Measurements from ENCODE around the gene SAP30L. TPM values are rescaled to one million over a fixed set of nuclear protein-coding genes. Genes with fewer than 3 reads are reported as not detected.

The SAP30L gene
- total RNA-seq, 1 donor from 2014 or later: 44.4 TPM

DNA sequence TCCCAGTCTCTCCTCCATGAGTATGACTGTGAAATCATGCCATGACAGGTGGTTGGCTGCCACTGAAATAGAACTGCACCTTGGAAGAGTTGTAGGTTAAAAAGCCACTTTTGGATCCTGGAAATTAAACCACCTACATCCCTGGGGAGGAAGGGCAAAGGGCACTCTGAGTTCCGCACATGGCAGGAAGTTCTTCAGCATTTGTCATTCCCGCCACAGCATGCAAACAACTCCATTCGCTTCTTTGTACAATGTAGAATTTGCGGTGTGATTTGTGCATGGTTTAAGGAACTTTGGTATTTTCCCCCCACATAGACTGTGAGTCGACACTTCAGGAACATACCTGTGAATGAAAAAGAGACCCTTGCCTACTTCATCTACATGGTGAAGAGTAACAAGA, 9.8 kb downstream of the SAP30L start:
- no peak for DNase-seq (ENCODE audit: low spot score)
- H3K4me1 Mint-ChIP-seq (ENCODE audit: low read depth): peaks cover 2% of the 10 kb centered on the region
- peaks cover 44% of the 10 kb centered on the region for H3K36me3 Mint-ChIP-seq (ENCODE audit: low read depth)
- intact Hi-C loops (cut with micrococcal nuclease): no loop called here
- no peak overlapping the region for H3K4me3 Mint-ChIP-seq
- no peaks in the 10 kb centered on the region for H3K9me3 Mint-ChIP-seq
- no peaks in the 10 kb centered on the region for H3K27me3 Mint-ChIP-seq (ENCODE audit: insufficient read depth)
- no peak overlapping the region for H3K27ac Mint-ChIP-seq

DNA sequence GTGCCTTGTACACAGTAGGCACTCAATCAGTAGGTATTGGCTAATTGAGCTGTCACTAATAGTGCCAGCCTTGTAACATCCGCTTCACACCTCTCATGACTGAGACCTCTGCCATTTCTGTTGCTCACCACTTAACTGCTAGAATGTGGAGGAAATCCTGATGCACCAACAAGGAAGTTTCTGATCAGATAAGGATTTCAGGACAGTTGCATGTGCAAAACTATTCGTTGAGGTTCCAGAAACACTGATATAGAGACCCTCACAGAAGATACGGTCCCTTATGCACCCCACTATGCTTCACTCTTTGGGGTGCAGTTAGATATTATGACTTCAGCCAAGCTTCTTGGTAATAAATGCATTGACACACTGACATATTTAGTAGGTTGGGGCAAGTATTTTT, 10.7 kb downstream of the SAP30L start:
- no peaks in the 10 kb centered on the region for H3K9me3 Mint-ChIP-seq
- no peaks in the 10 kb centered on the region for H3K4me1 Mint-ChIP-seq (ENCODE audit: low read depth)
- H3K36me3 Mint-ChIP-seq (ENCODE audit: low read depth): peaks cover 36% of the 10 kb centered on the region
- no peak overlapping the region for H3K4me3 Mint-ChIP-seq
- DNase-seq (ENCODE audit: low spot score): no peak
- H3K27ac Mint-ChIP-seq: no peak overlapping the region
- no peaks in the 10 kb centered on the region for H3K27me3 Mint-ChIP-seq (ENCODE audit: insufficient read depth)
- intact Hi-C loops (cut with micrococcal nuclease): no loop called here

DNA sequence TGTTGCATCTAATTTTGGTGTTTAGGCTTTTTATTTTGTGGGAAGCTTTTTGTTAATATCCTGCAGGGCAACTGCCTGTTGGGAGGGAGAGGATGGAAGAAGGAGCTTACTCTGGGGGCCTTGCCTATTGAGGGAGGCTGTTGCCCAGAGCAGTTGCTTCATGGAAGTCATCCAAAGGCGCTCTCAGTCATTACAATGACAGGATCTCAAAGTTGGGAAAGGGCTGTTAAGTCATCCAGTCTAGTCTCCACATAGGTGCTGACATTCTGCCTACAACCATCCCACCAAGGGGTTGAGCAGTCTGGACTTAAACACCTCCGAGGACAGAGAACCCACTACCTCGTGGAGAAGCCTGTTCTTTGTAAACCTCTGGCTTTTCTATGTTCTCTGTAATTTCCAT, 13.2 kb downstream of the SAP30L start:
- H3K36me3 Mint-ChIP-seq (ENCODE audit: low read depth): peaks cover 25% of the 10 kb centered on the region
- H3K9me3 Mint-ChIP-seq: no peaks in the 10 kb centered on the region
- H3K4me3 Mint-ChIP-seq: no peak overlapping the region
- no peaks in the 10 kb centered on the region for H3K27me3 Mint-ChIP-seq (ENCODE audit: insufficient read depth)
- intact Hi-C loops (cut with micrococcal nuclease): no loop called here
- H3K4me1 Mint-ChIP-seq (ENCODE audit: low read depth): no peaks in the 10 kb centered on the region
- no peak for DNase-seq (ENCODE audit: low spot score)
- no peak overlapping the region for H3K27ac Mint-ChIP-seq

DNA sequence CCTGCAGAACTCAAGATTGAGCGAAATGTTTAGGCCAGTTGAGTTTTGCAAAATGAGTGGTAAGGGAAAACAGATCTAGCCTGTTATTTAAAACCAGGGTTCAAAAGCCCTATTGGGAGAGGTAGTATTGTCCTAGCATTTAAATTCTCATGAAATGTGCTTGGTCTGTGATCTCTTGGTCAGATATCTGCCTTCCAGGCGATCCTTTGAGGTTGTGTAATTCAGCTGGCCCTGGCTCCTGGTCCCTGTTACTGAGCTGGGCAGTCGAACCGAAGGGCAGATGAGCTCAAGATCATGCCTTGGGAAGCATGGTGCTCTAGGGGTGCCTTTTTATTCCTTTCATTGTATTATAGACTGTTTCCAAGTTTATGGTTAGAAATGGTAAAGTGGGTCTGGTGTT, 14.4 kb downstream of the SAP30L start:
- H3K27me3 Mint-ChIP-seq (ENCODE audit: insufficient read depth): no peaks in the 10 kb centered on the region
- intact Hi-C loops (cut with micrococcal nuclease): no loop called here
- peaks cover 20% of the 10 kb centered on the region for H3K36me3 Mint-ChIP-seq (ENCODE audit: low read depth)
- H3K9me3 Mint-ChIP-seq: no peaks in the 10 kb centered on the region
- H3K4me1 Mint-ChIP-seq (ENCODE audit: low read depth): no peaks in the 10 kb centered on the region
- H3K4me3 Mint-ChIP-seq: no peak overlapping the region
- H3K27ac Mint-ChIP-seq: no peak overlapping the region
- DNase-seq (ENCODE audit: low spot score): no peak

DNA sequence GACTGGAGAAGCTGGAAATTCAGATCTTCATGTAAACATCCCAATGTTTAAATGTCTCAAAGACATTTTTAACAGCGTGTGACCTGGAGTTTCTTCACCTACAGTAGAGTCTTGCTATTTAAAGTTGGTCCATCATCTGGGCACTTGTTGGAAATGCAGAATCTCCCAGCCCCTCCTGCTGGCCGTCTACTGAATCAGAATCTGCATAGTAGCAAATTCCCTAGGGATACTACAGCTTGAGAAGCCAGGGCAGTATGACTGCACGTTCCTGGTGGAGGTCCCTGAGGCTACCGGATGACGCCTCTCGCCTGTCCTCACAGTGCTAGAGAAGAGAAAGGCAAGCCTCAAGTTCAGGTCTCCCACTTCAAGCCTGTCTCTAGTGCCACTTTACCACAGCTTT, 15.7 kb downstream of the SAP30L start:
- Mint-ChIP-seq H3K27ac (no peak overlapping the region), H3K27me3 (ENCODE audit: insufficient read depth) (peaks cover 8% of the 10 kb centered on the region), H3K36me3 (ENCODE audit: low read depth) (peaks cover 11% of the 10 kb centered on the region), H3K4me1 (ENCODE audit: low read depth) (no peaks in the 10 kb centered on the region), H3K4me3 (no peak overlapping the region), H3K9me3 (no peaks in the 10 kb centered on the region)
- no peak for DNase-seq (ENCODE audit: low spot score)
- intact Hi-C loops (cut with micrococcal nuclease): no loop called here

DNA sequence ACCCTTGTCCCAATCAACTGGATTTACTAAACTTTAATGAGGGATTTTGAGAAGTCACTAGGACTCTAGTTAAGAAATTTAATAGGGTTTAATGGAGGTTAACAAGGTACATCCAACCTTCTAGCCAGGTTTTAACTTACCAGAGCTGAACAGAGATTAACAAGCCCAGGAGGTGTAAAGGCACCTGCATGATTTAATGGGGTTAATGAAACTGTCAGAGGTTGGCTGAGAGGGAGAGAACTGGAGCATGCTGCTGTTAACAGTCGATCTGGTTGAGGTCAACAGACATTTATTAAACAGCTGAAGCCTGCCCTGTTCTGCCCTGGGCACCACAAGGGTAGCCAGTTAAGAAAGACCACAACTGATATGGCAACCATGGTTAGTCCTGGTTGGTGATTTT, 18.6 kb downstream of the SAP30L start:
- no peaks in the 10 kb centered on the region for H3K4me1 Mint-ChIP-seq (ENCODE audit: low read depth)
- no peaks in the 10 kb centered on the region for H3K9me3 Mint-ChIP-seq
- H3K36me3 Mint-ChIP-seq (ENCODE audit: low read depth): no peaks in the 10 kb centered on the region
- no peak overlapping the region for H3K27ac Mint-ChIP-seq
- intact Hi-C loops (cut with micrococcal nuclease): no loop called here
- H3K27me3 Mint-ChIP-seq (ENCODE audit: insufficient read depth): peaks cover 21% of the 10 kb centered on the region
- DNase-seq (ENCODE audit: low spot score): no peak
- H3K4me3 Mint-ChIP-seq: no peak overlapping the region

DNA sequence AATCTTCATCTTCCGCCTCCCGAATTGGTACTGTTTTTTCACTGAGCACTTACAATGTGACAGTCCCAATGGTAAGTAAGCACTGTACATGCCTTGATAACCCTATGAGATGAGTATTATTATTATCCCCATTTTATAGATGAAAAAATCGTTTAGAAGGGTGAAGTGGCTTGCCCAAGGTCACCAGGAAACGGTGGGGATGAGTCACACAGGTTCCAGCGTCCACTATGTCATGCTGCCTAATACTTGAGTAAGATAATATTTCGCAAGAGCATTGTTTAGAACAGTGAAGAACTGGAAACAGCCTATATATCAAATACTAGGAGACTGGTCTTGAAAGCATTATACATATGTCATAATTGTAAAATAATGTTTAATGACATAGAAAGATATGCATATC, 19.4 kb downstream of the SAP30L start:
- Mint-ChIP-seq H3K4me1 (ENCODE audit: low read depth) (no peaks in the 10 kb centered on the region), H3K36me3 (ENCODE audit: low read depth) (no peaks in the 10 kb centered on the region), H3K4me3 (no peak overlapping the region), H3K27ac (no peak overlapping the region), H3K9me3 (no peaks in the 10 kb centered on the region), H3K27me3 (ENCODE audit: insufficient read depth) (peaks cover 25% of the 10 kb centered on the region)
- DNase-seq (ENCODE audit: low spot score): no peak
- intact Hi-C loops (cut with micrococcal nuclease): no loop called here

DNA sequence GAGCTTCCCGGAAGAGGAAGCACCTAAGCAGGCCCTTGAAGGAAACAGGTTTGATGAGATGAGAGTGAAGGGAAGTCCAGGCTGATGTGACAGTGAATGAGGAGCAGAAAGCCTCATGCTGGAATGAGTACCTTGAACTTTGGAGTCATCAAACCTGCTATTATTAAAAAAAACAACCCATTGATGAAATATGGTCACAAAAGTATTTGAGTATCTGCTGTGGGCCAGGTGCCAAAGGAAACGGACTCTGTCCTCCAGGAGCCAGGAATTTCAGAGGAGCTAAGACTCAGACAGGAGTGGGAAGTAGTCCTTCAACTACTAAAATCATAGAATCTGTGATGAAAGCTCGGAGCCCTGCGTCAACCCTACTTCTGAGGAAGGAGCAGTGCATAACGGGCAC, 20.4 kb downstream of the SAP30L start:
- no peaks in the 10 kb centered on the region for H3K36me3 Mint-ChIP-seq (ENCODE audit: low read depth)
- H3K9me3 Mint-ChIP-seq: no peaks in the 10 kb centered on the region
- intact Hi-C loops (cut with micrococcal nuclease): loop anchor here (2.0 kb wide), 1 partner anchor 175 kb away; no protein-coding TSS in a partner anchor
- no peak overlapping the region for H3K27ac Mint-ChIP-seq
- H3K4me3 Mint-ChIP-seq: no peak overlapping the region
- H3K4me1 Mint-ChIP-seq (ENCODE audit: low read depth): no peaks in the 10 kb centered on the region
- H3K27me3 Mint-ChIP-seq (ENCODE audit: insufficient read depth): peaks cover 35% of the 10 kb centered on the region
- DNase-seq (ENCODE audit: low spot score): no peak

DNA sequence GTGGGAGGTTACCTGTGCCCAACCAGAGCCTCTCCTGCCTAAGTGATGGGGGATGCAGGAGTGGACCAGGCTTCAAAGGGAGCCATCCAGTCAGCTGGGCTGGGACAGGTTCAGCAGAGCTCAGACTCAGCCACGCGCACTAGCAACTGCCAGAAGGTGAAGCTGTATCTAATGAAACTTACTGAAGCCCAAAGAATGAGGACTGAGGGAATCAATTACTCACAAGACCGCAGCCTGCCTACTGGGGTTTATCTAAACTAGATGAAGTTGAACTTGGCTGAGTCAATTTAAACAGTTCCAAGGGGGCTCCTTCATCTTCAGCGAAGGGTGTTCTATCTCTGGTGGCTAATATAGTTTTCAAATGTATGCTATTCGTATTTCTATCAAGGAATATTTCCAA, 20.9 kb downstream of the SAP30L start:
- DNase-seq (ENCODE audit: low spot score): no peak
- no peaks in the 10 kb centered on the region for H3K4me1 Mint-ChIP-seq (ENCODE audit: low read depth)
- peaks cover 40% of the 10 kb centered on the region for H3K27me3 Mint-ChIP-seq (ENCODE audit: insufficient read depth)
- no peaks in the 10 kb centered on the region for H3K36me3 Mint-ChIP-seq (ENCODE audit: low read depth)
- H3K27ac Mint-ChIP-seq: no peak overlapping the region
- H3K9me3 Mint-ChIP-seq: no peaks in the 10 kb centered on the region
- intact Hi-C loops (cut with micrococcal nuclease): loop anchor here (1.0 to 2.0 kb wide), 4 partner anchors 144 to 492 kb away; no protein-coding TSS in a partner anchor
- no peak overlapping the region for H3K4me3 Mint-ChIP-seq

DNA sequence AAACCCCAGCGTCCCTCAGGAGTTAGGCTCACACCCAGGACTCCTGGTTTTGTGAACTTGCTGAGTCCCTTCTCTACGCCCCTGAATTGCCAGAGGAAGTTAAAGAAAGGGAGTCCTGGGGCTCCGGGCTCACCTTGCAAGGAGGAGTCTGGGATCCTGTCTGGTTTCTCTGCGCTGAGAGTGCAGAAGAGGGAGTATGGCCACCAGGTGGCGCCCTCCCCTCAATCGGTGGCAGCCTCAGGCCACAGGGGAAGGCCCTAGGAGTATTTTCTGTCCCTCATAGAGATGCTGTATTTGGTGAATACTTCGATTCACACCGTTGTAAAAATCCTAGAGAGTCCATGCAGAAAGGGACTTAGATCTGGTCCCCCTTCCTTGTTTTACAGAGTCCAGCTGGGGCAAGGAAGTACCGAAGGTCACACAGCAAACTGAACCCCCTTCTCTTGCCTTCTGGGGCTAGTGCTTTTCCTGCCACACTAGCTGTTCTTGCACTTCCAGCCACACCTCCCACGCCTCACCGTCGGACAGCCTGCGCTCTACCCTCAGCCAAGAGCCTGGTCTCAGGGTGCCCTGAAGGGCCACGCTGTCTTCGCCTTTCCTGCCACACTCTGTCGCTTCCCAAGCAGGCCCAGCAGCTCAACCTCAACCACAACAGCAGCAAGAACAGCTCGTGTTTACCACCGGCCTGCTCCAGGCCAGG, 22.0 kb downstream of the SAP30L start:
- Mint-ChIP-seq H3K9me3 (no peaks in the 10 kb centered on the region), H3K27ac (peak overlapping the region; percentile 48), H3K27me3 (ENCODE audit: insufficient read depth) (peaks cover 49% of the 10 kb centered on the region), H3K4me1 (ENCODE audit: low read depth) (no peaks in the 10 kb centered on the region), H3K4me3 (no peak overlapping the region), H3K36me3 (ENCODE audit: low read depth) (no peaks in the 10 kb centered on the region)
- intact Hi-C loops (cut with micrococcal nuclease): loop anchor here (1.0 to 2.0 kb wide), 4 partner anchors 142 to 494 kb away; no protein-coding TSS in a partner anchor
- peak; percentile 54 for DNase-seq (ENCODE audit: low spot score)

DNA sequence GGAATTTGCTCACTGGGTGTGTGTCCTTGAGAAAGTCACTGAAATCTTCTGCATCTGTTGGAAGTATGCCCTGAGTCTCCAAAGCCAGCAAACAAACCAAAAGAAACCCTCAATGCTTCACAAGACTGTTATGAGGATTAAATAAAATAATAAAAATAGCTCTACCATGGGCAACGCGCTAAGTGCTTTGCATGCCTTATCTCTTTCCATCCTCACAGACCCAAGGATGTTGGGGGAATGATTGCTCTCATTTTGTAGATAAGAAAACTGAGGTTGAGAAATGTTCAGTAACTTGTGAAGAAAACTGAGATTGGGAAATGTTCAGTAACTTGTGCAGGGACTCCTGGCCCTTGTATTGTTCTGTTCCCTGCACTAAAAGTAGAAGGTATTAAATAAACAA, 24.3 kb downstream of the SAP30L start:
- no peak for DNase-seq (ENCODE audit: low spot score)
- Mint-ChIP-seq H3K27ac (no peak overlapping the region), H3K9me3 (no peaks in the 10 kb centered on the region), H3K4me1 (ENCODE audit: low read depth) (peaks cover 13% of the 10 kb centered on the region), H3K36me3 (ENCODE audit: low read depth) (peaks cover 7% of the 10 kb centered on the region), H3K4me3 (no peak overlapping the region), H3K27me3 (ENCODE audit: insufficient read depth) (peaks cover 73% of the 10 kb centered on the region)
- intact Hi-C loops (cut with micrococcal nuclease): loop anchor here (2.0 to 5.0 kb wide), 2 partner anchors 17 to 1257 kb away; no protein-coding TSS in a partner anchor

DNA sequence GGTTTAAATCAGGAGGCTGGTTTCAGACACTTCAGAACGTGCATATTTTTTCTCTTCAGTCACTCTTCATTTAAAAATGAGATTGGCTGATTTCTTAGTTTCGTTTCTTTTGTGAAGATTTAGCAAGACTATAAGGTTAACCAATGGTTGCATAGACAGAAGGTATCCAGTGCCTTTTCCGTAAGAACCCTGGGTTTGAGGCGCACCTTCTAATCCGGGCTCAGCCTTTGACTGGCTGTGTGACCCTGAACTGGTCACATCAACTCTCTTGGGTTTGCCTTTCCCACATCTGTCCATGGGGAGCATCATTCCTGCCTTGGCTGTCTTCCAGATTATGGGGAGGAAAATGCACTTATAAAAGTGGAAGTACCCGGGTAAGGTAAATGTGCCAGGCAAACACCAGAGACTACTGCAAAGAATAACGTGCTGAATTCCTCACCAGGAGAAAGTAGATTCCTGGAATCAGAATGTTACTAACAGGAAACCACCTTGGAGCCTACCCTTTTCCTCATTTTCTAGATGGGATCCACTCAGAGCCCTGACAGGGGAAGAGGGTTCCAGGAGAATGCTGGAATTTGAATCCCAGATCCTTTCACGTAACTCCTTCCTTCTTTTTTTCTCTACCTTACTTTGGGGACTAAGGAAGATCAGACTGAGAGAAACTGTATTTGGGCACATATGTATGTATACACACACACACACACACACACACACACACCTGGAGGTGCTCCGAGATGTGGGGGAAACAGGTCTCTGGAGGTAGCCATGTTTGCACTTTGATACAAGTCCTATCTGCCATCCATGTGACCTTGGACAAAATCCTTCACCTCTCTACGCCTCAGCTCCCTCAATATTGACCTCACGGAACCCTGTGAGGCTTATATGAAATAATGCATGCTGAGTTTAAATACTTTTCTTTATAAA, 25.4 kb downstream of the SAP30L start:
- H3K9me3 Mint-ChIP-seq: no peaks in the 10 kb centered on the region
- H3K36me3 Mint-ChIP-seq (ENCODE audit: low read depth): peaks cover 8% of the 10 kb centered on the region
- DNase-seq (ENCODE audit: low spot score): no peak
- intact Hi-C loops (cut with micrococcal nuclease): loop anchor here (2.0 to 5.0 kb wide), 2 partner anchors 16 to 1256 kb away; no protein-coding TSS in a partner anchor
- H3K4me3 Mint-ChIP-seq: no peak overlapping the region
- no peak overlapping the region for H3K27ac Mint-ChIP-seq
- H3K27me3 Mint-ChIP-seq (ENCODE audit: insufficient read depth): peaks cover 79% of the 10 kb centered on the region
- peaks cover 20% of the 10 kb centered on the region for H3K4me1 Mint-ChIP-seq (ENCODE audit: low read depth)
